Measurements from ENCODE around the gene CHD2. TPM values are rescaled to one million over a fixed set of nuclear protein-coding genes. Genes with fewer than 3 reads are reported as not detected.

CHD2 gene
- polyA plus RNA-seq, 1 experiment, result 62.6 TPM

DNA sequence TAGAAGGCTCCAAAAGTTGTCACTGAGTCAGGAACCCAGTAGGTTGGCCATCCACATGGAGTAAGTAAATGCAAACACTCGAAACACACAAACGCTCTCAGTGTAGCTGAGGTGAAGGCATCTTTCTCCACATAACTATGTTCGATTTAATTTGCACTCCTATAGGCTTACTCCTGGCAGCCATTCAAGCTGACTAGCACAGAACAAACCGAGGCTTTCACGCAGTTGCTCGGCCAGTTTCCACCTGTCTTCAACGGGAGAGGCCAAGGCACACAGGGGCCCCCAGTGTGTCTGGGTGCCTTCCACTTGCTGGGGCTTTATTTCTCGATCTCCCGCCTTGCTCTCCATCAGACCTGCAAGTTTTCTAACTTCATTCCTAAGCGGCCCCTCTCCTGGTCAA lies 170.0 kb downstream of the CHD2 start:
- H3K4me3 ChIP-seq (ENCODE audit: low read depth, low read length), result no peak overlapping the region
- ChIA-PET POLR2A (no interaction called here), CTCF (interaction anchor here (2.1 kb wide), 1 partner anchor 18 kb away, joined by 7 read pairs; no protein-coding TSS in a partner anchor)
- H3K9me3 ChIP-seq (ENCODE audit: control insufficient read depth, insufficient read depth, low read length), result no peaks in the 10 kb centered on the region; the same call in 1 of the 2 replicates
- H3K27ac ChIP-seq (ENCODE audit: low read depth, low read length), result no peak overlapping the region
- TF ChIP-seq, protein P1, sequence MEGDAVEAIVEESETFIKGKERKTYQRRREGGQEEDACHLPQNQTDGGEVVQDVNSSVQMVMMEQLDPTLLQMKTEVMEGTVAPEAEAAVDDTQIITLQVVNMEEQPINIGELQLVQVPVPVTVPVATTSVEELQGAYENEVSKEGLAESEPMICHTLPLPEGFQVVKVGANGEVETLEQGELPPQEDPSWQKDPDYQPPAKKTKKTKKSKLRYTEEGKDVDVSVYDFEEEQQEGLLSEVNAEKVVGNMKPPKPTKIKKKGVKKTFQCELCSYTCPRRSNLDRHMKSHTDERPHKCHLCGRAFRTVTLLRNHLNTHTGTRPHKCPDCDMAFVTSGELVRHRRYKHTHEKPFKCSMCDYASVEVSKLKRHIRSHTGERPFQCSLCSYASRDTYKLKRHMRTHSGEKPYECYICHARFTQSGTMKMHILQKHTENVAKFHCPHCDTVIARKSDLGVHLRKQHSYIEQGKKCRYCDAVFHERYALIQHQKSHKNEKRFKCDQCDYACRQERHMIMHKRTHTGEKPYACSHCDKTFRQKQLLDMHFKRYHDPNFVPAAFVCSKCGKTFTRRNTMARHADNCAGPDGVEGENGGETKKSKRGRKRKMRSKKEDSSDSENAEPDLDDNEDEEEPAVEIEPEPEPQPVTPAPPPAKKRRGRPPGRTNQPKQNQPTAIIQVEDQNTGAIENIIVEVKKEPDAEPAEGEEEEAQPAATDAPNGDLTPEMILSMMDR (IDR thresholded peaks at IDR 0.05; ENCODE audit: low read depth, low read length), result no peak
- peaks cover 42% of the 10 kb centered on the region for H3K27me3 ChIP-seq (ENCODE audit: control insufficient read depth, insufficient read depth, low read length)
- no peak for DNase-seq (ENCODE audit: low read depth, low spot score)

DNA sequence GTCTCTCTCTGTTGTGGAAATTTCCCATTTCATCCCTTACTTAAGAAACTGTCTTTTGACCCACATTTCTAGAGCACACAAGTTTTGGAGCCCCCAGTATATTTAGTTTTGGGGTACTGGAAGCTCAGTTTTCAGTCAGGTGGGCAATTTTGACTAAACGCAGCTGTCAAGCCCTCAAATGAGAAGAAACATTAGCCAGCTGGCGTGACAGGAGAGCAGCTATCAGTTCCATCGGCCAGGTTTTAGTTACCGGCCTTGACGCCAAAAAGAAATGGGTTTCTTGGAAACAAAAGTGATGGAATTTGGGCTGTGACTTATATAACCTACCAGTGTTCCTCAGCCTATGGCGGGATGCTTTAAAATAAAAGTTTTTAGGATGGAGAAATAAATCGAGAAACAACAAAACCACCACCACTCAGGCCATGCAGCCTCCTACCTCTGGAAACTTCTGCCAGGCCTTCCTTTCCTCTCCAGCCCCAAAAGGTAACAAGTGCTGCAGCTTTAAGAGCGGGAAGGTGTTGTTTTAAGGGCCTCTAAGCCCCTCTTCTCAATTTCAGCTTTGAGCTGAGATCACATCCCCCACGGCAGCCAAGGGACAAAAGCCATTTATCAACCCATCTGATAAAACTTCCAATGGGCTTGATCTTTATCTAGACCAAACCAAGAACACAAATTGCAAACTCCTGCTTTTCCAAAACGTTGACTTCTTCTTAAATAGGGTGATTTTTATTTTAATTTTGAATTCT lies 170.6 kb downstream of the CHD2 start:
- no peaks in the 10 kb centered on the region; the same call in 1 of the 2 replicates for H3K9me3 ChIP-seq (ENCODE audit: control insufficient read depth, insufficient read depth, low read length)
- CTCF ChIA-PET, result interaction anchor here (0.7 to 2.5 kb wide), 4 partner anchors 17 to 1253 kb away, joined by 3 to 18 read pairs (median 5); no protein-coding TSS in a partner anchor
- peaks cover 42% of the 10 kb centered on the region for H3K27me3 ChIP-seq (ENCODE audit: control insufficient read depth, insufficient read depth, low read length)
- H3K27ac ChIP-seq (ENCODE audit: low read depth, low read length), result no peak overlapping the region
- TF ChIP-seq, protein P1 (IDR thresholded peaks at IDR 0.05; ENCODE audit: low read depth, low read length), result no peak
- no peak overlapping the region for H3K4me3 ChIP-seq (ENCODE audit: low read depth, low read length)
- POLR2A ChIA-PET, result no interaction called here
- no peak for DNase-seq (ENCODE audit: low read depth, low spot score)

DNA sequence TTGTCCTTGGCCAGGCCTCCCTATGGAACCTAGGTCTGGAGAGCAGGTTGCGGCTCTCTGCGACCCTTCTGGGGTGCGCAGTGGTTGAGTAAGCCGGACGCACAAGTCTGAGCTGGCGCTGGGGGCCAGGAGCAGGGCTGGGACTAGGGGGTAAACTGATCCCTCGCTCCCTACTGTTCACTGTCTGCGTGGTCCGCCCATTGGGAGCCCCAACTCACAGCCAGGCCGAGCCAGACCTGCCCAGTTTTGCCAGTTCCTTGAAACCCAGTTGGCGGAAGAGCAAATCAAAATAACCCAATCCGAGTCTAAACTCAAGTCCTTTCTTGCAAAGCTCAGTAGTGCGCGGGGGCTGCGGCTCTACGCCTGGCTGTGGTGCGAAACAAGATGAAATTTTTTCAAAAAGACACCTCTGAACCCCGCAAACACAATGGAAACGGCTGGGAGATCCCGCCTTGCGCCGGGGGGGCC lies 171.4 kb downstream of the CHD2 start:
- CTCF ChIA-PET, result interaction anchor here (0.9 to 2.5 kb wide), 4 partner anchors 13 to 1048 kb away, joined by 3 to 18 read pairs (median 5); no protein-coding TSS in a partner anchor
- Histone ChIP-seq H3K9me3 (ENCODE audit: control insufficient read depth, insufficient read depth, low read length) (no peaks in the 10 kb centered on the region; the same call in 1 of the 2 replicates), H3K27ac (ENCODE audit: low read depth, low read length) (no peak overlapping the region), H3K4me3 (ENCODE audit: low read depth, low read length) (peak overlapping the region; percentile 66), H3K27me3 (ENCODE audit: control insufficient read depth, insufficient read depth, low read length) (peaks cover 42% of the 10 kb centered on the region)
- DNase-seq (ENCODE audit: low read depth, low spot score), result no peak
- TF ChIP-seq, protein P1 (IDR thresholded peaks at IDR 0.05; ENCODE audit: low read depth, low read length), result no peak
- POLR2A ChIA-PET, result no interaction called here

DNA sequence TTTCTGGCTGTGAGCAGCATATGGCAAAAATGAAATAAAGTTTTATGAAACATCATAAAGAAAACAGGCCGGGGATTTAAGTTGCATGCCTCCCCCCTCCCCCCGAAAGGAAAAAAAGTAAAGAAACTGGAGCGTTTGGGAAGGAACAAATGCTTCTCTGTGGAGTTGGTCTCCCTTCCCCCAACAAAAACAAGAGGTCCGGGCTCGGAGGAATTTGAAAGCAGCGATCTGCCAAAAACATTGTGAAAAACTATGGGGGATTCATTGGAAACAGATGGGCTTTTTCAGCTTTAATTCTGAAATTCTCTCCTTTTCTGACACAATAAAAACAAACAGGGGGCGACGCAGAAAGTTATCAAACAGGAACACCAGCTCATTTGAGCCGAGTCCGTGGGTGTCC lies 171.9 kb downstream of the CHD2 start:
- ChIA-PET POLR2A (no interaction called here), CTCF (interaction anchor here (1.2 to 2.5 kb wide), 3 partner anchors 14 to 1048 kb away, joined by 4 to 18 read pairs (median 6); no protein-coding TSS in a partner anchor)
- TF ChIP-seq, protein P1 (IDR thresholded peaks at IDR 0.05; ENCODE audit: low read depth, low read length), result no peak
- no peak for DNase-seq (ENCODE audit: low read depth, low spot score)
- Histone ChIP-seq H3K27me3 (ENCODE audit: control insufficient read depth, insufficient read depth, low read length) (peaks cover 42% of the 10 kb centered on the region), H3K9me3 (ENCODE audit: control insufficient read depth, insufficient read depth, low read length) (no peaks in the 10 kb centered on the region; the same call in 1 of the 2 replicates), H3K4me3 (ENCODE audit: low read depth, low read length) (peak overlapping the region; percentile 66), H3K27ac (ENCODE audit: low read depth, low read length) (no peak overlapping the region)
